ENCODE measurements around the gene SLC7A11.

DNA sequence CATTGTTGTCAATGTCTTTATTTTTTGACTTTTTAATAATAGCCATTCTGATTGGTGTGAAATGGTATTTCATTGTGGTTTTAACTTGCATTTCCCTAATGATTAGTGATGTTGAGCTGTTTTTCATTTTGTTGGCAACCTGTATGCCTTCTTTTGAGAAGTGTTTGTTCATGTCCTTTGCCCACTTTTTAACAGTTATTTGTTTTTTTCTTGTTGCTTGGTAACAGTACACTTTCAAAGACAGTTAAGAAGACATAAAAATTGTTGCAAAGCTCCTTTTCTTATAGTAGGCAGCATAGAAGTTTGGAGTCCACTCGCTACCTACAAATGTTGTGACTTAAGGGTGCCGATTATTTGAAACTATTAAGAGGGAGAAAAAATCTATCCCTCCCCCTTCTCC, 48.7 kb upstream of the SLC7A11 start:
- TF ChIP-seq POLR2AphosphoS5 (IDR thresholded peaks at IDR 0.05): no peak
- TF ChIP-seq, protein P1, sequence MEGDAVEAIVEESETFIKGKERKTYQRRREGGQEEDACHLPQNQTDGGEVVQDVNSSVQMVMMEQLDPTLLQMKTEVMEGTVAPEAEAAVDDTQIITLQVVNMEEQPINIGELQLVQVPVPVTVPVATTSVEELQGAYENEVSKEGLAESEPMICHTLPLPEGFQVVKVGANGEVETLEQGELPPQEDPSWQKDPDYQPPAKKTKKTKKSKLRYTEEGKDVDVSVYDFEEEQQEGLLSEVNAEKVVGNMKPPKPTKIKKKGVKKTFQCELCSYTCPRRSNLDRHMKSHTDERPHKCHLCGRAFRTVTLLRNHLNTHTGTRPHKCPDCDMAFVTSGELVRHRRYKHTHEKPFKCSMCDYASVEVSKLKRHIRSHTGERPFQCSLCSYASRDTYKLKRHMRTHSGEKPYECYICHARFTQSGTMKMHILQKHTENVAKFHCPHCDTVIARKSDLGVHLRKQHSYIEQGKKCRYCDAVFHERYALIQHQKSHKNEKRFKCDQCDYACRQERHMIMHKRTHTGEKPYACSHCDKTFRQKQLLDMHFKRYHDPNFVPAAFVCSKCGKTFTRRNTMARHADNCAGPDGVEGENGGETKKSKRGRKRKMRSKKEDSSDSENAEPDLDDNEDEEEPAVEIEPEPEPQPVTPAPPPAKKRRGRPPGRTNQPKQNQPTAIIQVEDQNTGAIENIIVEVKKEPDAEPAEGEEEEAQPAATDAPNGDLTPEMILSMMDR (IDR thresholded peaks at IDR 0.05): no peak
- TF ChIP-seq POLR2A (IDR thresholded peaks at IDR 0.05): no peak
